NCI-H82 treated with DMSO at 0.1 percent for 48 hours (cell line): ENCODE data around the gene MARCHF7.
A peak's percentile ranks its signal among the peaks of the same experiment; 100 is the strongest.
"Not testable (repeated sequence)": the region's sequence is repeated elsewhere in the genome, so short reads cannot be mapped to it uniquely, and the experiment has no call there.

Source experiments
- DNase-seq: peaks from one replicate; lab custom pipeline; 2025; ENCODE audit not compliant: unreplicated experiment; lab: John Stamatoyannopoulos, UW

The MARCHF7 gene

GRCh38 chr2:159712143-159712928 is at the start of gene MARCHF7:
MARCHF7 (plus strand) TSS chr2:159712506; CDS start chr2:159729023, 16,517 bp downstream.
- peak; percentile 95 for DNase-seq

GRCh38 chr2:159667423-159667822 is 44.9 kb upstream of the MARCHF7 start:
- not testable (repeated sequence) for DNase-seq

GRCh38 chr2:159671047-159671446 is 41.3 kb upstream of the MARCHF7 start:
- DNase-seq = no peak

GRCh38 chr2:159677654-159678053 is 34.7 kb upstream of the MARCHF7 start:
- DNase-seq = no peak

GRCh38 chr2:159680692-159681091 is 31.6 kb upstream of the MARCHF7 start:
- no peak for DNase-seq

GRCh38 chr2:159683817-159684216 is 28.5 kb upstream of the MARCHF7 start:
- no peak for DNase-seq

- no peak for DNase-seq
Observed at GRCh38 chr2:159684796-159685195, 27.5 kb upstream of the MARCHF7 start.

- DNase-seq = no peak
Observed at GRCh38 chr2:159694500-159695040, 17.7 kb upstream of the MARCHF7 start.

- no peak for DNase-seq
Observed at GRCh38 chr2:159695795-159696448, 16.4 kb upstream of the MARCHF7 start.

GRCh38 chr2:159703491-159703890 is 8.8 kb upstream of the MARCHF7 start:
- no peak for DNase-seq

GRCh38 chr2:159706385-159706980 is 5.8 kb upstream of the MARCHF7 start:
- peak; percentile 61 for DNase-seq

GRCh38 chr2:159708066-159708760 is 4.1 kb upstream of the MARCHF7 start:
- no peak for DNase-seq

- no peak for DNase-seq
Observed at GRCh38 chr2:159710601-159711180, 1.6 kb upstream of the MARCHF7 start.

- peak; percentile 74 for DNase-seq
Observed at GRCh38 chr2:159711562-159712142, 654 bp upstream of the MARCHF7 start.

- no peak for DNase-seq
Observed at GRCh38 chr2:159712929-159713420, 669 bp downstream of the MARCHF7 start.

GRCh38 chr2:159713631-159714246 is 1.4 kb downstream of the MARCHF7 start:
- DNase-seq = no peak

GRCh38 chr2:159714247-159714930 is 2.1 kb downstream of the MARCHF7 start:
- no peak for DNase-seq

- DNase-seq = no peak
Observed at GRCh38 chr2:159715451-159715850, 3.1 kb downstream of the MARCHF7 start.

GRCh38 chr2:159716409-159716808 is 4.1 kb downstream of the MARCHF7 start:
- not testable (repeated sequence) for DNase-seq
